BE2C (cell line): ENCODE data around the gene PAPSS2.

Source experiments
- DNase-seq: peaks from one replicate; pipeline ENCODE4 v3.0.0-alpha.2; 2020
- H3K27me3 ChIP-seq: fragments of 250-450 bp; sonication (Bioruptor Pico); 2 replicates; pipeline ENCODE4 v1.5.1; 2020; ENCODE audit warnings: mild to moderate bottlenecking
- H3K36me3 ChIP-seq: fragments of 250-450 bp; sonication (Bioruptor Pico); 2 replicates; pipeline ENCODE4 v1.5.1; 2020; ENCODE audit warnings: mild to moderate bottlenecking
- H3K4me1 ChIP-seq: fragments of 250-450 bp; sonication (Bioruptor Pico); 2 replicates; pipeline ENCODE4 v1.5.1; 2020
- H3K4me3 ChIP-seq: 2 replicates; pipeline ENCODE4 v1.5.1; 2011; ENCODE audit warnings: low read depth, low read length
- H3K9me3 ChIP-seq: fragments of 250-450 bp; sonication (Bioruptor Pico); 2 replicates; pipeline ENCODE4 v1.5.1; 2020
- CTCF ChIP-seq: IDR thresholded peaks from 2 replicates; pipeline ENCODE4 v1.5.1; 2012; ENCODE audit warnings: mild to moderate bottlenecking, low read depth, low read length

PAPSS2 gene

GRCh38 chr10:87712913-87713616, 53.4 kb downstream of the PAPSS2 start:
- H3K4me3 ChIP-seq: no peak overlapping the region
- DNase-seq: no peak
- H3K27me3 ChIP-seq: no peaks in the 10 kb centered on the region
- no peaks in the 10 kb centered on the region for H3K4me1 ChIP-seq
- no peak for TF ChIP-seq CTCF
- no peaks in the 10 kb centered on the region for H3K9me3 ChIP-seq
- H3K36me3 ChIP-seq: no peaks in the 10 kb centered on the region

GRCh38 chr10:87713707-87714106, 54.0 kb downstream of the PAPSS2 start:
- TF ChIP-seq CTCF: no peak
- no peaks in the 10 kb centered on the region for H3K36me3 ChIP-seq
- no peak overlapping the region for H3K4me3 ChIP-seq
- no peaks in the 10 kb centered on the region for H3K9me3 ChIP-seq
- DNase-seq: no peak
- no peaks in the 10 kb centered on the region for H3K27me3 ChIP-seq
- H3K4me1 ChIP-seq: no peaks in the 10 kb centered on the region

- H3K36me3 ChIP-seq: no peaks in the 10 kb centered on the region
- no peaks in the 10 kb centered on the region for H3K27me3 ChIP-seq
- H3K9me3 ChIP-seq: no peaks in the 10 kb centered on the region
- no peak for DNase-seq
- TF ChIP-seq CTCF: no peak
- no peaks in the 10 kb centered on the region for H3K4me1 ChIP-seq
- no peak overlapping the region for H3K4me3 ChIP-seq
These were observed 56.1 kb downstream of the PAPSS2 start for GRCh38 chr10:87715552-87716347.

GRCh38 chr10:87716348-87716670, 56.6 kb downstream of the PAPSS2 start:
- no peak overlapping the region for H3K4me3 ChIP-seq
- H3K27me3 ChIP-seq: no peaks in the 10 kb centered on the region
- DNase-seq: no peak
- H3K36me3 ChIP-seq: no peaks in the 10 kb centered on the region
- no peaks in the 10 kb centered on the region for H3K9me3 ChIP-seq
- TF ChIP-seq CTCF: no peak
- no peaks in the 10 kb centered on the region for H3K4me1 ChIP-seq

- Histone ChIP-seq H3K27me3 (no peaks in the 10 kb centered on the region), H3K4me3 (no peak overlapping the region), H3K4me1 (no peaks in the 10 kb centered on the region), H3K36me3 (no peaks in the 10 kb centered on the region), H3K9me3 (no peaks in the 10 kb centered on the region)
- no peak for TF ChIP-seq CTCF
- DNase-seq: no peak
These were observed 61.0 kb downstream of the PAPSS2 start for GRCh38 chr10:87720665-87721064.

- H3K36me3 ChIP-seq: no peaks in the 10 kb centered on the region
- no peaks in the 10 kb centered on the region for H3K4me1 ChIP-seq
- TF ChIP-seq CTCF: no peak
- DNase-seq: no peak
- H3K9me3 ChIP-seq: no peaks in the 10 kb centered on the region
- H3K27me3 ChIP-seq: no peaks in the 10 kb centered on the region
- H3K4me3 ChIP-seq: no peak overlapping the region
These were observed 62.1 kb downstream of the PAPSS2 start for GRCh38 chr10:87721781-87722180.
